ENCODE data around the gene HOXA7. TPM values are rescaled to one million over a fixed set of nuclear protein-coding genes. Genes with fewer than 3 reads are reported as not detected.

HOXA7 gene
- total and polyA plus RNA-seq, 2 experiments from 2014 or later: 0.83 TPM; not detected in 1

GRCh38 chr7:27123477-27124053 lies 32.9 kb downstream of the HOXA7 start:
- Histone ChIP-seq H3K4me3 (peak overlapping the region; percentile 33), H3K4me2 (peak overlapping the region; percentile 66), H3K9me2 (replicated peaks; ENCODE audit: insufficient read depth) (no peaks in the 10 kb centered on the region), H4K20me1 (ENCODE audit: insufficient read depth, poor library complexity, severe bottlenecking) (no peaks in the 10 kb centered on the region), H3K36me3 (replicated peaks; ENCODE audit: insufficient read depth, low read depth) (no peaks in the 10 kb centered on the region), H3K4me1 (ENCODE audit: insufficient read depth) (peaks cover 11% of the 10 kb centered on the region), H3K9me3 (ENCODE audit: low read depth) (no peaks in the 10 kb centered on the region), H3K79me2 (peaks cover 11% of the 10 kb centered on the region), H2AFZ (no peak overlapping the region), H3K27ac (peak overlapping the region; percentile 89), H3K27me3 (peaks cover 73% of the 10 kb centered on the region)
- no peak for DNase-seq (ENCODE audit: low spot score)
- no peak for TF ChIP-seq EZH2 (IDR thresholded peaks at IDR 0.05; ENCODE audit: borderline replicate concordance)
- no peak for TF ChIP-seq EZH2phosphoT487 (IDR thresholded peaks at IDR 0.05; ENCODE audit: low read depth, severe bottlenecking, unreplicated experiment)
- no peak for TF ChIP-seq CTCF (IDR thresholded peaks at IDR 0.05; ENCODE audit: poor library complexity)
- 46% methylated on average over 19 of the region's 26 CpGs for WGBS (ENCODE audit: low lambda C conversion rate, missing lambda C conversion rate)

DNA sequence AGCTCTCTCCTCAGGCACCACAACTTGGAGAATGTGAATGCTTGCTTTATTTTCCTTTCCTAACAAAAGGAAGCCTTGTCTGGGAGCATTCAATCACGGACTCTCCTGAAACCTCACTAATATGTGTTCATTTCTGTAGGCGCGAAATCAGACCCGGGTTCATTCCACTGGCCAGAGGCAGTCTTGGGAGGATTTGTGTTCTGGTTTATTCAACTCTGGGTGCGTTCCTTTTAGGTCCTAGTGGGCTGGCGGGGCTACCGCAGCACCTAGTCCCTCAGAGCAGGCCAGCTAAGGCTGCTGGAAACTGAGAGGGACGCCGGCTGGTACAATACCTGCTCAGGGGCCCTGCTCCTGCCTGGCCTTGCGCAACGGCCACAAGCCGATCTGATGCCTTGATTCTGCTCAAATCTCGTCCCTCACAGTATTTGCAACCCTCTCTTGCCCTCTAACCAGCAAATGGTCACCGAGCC lies 33.4 kb downstream of the HOXA7 start:
- no peak for DNase-seq (ENCODE audit: low spot score)
- Histone ChIP-seq H3K27ac (peak overlapping the region; percentile 89), H3K4me1 (ENCODE audit: insufficient read depth) (peaks cover 11% of the 10 kb centered on the region), H4K20me1 (ENCODE audit: insufficient read depth, poor library complexity, severe bottlenecking) (no peaks in the 10 kb centered on the region), H3K36me3 (replicated peaks; ENCODE audit: insufficient read depth, low read depth) (no peaks in the 10 kb centered on the region), H3K9me3 (ENCODE audit: low read depth) (no peaks in the 10 kb centered on the region), H3K79me2 (peaks cover 11% of the 10 kb centered on the region), H3K4me3 (peak overlapping the region; percentile 33), H3K9me2 (replicated peaks; ENCODE audit: insufficient read depth) (no peaks in the 10 kb centered on the region), H3K4me2 (peak overlapping the region; percentile 66), H2AFZ (no peak overlapping the region), H3K27me3 (peaks cover 73% of the 10 kb centered on the region)
- TF ChIP-seq CTCF (IDR thresholded peaks at IDR 0.05; ENCODE audit: poor library complexity) (no peak), EZH2phosphoT487 (IDR thresholded peaks at IDR 0.05; ENCODE audit: low read depth, severe bottlenecking, unreplicated experiment) (no peak), EZH2 (IDR thresholded peaks at IDR 0.05; ENCODE audit: borderline replicate concordance) (no peak)
- WGBS (ENCODE audit: low lambda C conversion rate, missing lambda C conversion rate): 28% methylated on average over 14 of the region's 14 CpGs

- H3K27ac ChIP-seq: peak overlapping the region; percentile 89
- 23% methylated on average over 42 of the region's 42 CpGs for WGBS (ENCODE audit: low lambda C conversion rate, missing lambda C conversion rate)
- TF ChIP-seq EZH2phosphoT487 (IDR thresholded peaks at IDR 0.05; ENCODE audit: low read depth, severe bottlenecking, unreplicated experiment): no peak
- TF ChIP-seq EZH2 (IDR thresholded peaks at IDR 0.05; ENCODE audit: borderline replicate concordance): peak; percentile 39
- no peaks in the 10 kb centered on the region for H3K9me2 ChIP-seq (replicated peaks; ENCODE audit: insufficient read depth)
- H3K4me2 ChIP-seq: peak overlapping the region; percentile 66
- no peaks in the 10 kb centered on the region for H4K20me1 ChIP-seq (ENCODE audit: insufficient read depth, poor library complexity, severe bottlenecking)
- H2AFZ ChIP-seq: no peak overlapping the region
- H3K27me3 ChIP-seq: peaks cover 67% of the 10 kb centered on the region
- no peaks in the 10 kb centered on the region for H3K36me3 ChIP-seq (replicated peaks; ENCODE audit: insufficient read depth, low read depth)
- peak; percentile 58 for DNase-seq (ENCODE audit: low spot score)
- peaks cover 11% of the 10 kb centered on the region for H3K4me1 ChIP-seq (ENCODE audit: insufficient read depth)
- H3K79me2 ChIP-seq: peaks cover 16% of the 10 kb centered on the region
- H3K9me3 ChIP-seq (ENCODE audit: low read depth): no peaks in the 10 kb centered on the region
- H3K4me3 ChIP-seq: peak overlapping the region; percentile 33
Measured at GRCh38 chr7:27122077-27122910, 34.2 kb downstream of the HOXA7 start.

DNA sequence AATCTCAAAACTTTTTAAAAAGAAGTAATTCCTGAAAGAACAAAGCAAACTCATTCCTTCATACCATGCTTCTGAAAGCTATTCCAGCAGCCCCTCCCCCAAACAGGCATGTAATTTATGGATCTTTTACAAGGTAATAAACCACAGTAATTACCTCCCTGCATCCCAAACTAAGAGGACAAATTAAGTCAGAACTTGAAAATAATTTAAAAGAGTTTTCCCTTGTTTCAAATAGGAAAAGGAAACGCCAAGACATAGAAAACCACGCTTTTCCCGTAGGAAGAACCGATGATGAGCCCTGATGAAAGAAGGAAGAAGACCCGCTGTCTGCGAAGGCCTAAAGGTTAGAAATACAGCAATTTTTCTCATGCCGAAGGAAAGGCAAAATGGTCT lies 34.8 kb downstream of the HOXA7 start:
- no peaks in the 10 kb centered on the region for H4K20me1 ChIP-seq (ENCODE audit: insufficient read depth, poor library complexity, severe bottlenecking)
- peak overlapping the region; percentile 89 for H3K27ac ChIP-seq
- no peak for TF ChIP-seq CTCF (IDR thresholded peaks at IDR 0.05; ENCODE audit: poor library complexity)
- no peak for TF ChIP-seq EZH2phosphoT487 (IDR thresholded peaks at IDR 0.05; ENCODE audit: low read depth, severe bottlenecking, unreplicated experiment)
- TF ChIP-seq EZH2 (IDR thresholded peaks at IDR 0.05; ENCODE audit: borderline replicate concordance): no peak
- peaks cover 21% of the 10 kb centered on the region for H3K79me2 ChIP-seq
- H3K4me1 ChIP-seq (ENCODE audit: insufficient read depth): peaks cover 11% of the 10 kb centered on the region
- H3K36me3 ChIP-seq (replicated peaks; ENCODE audit: insufficient read depth, low read depth): no peaks in the 10 kb centered on the region
- no peaks in the 10 kb centered on the region for H3K9me2 ChIP-seq (replicated peaks; ENCODE audit: insufficient read depth)
- no peak overlapping the region for H3K4me3 ChIP-seq
- no peak overlapping the region for H2AFZ ChIP-seq
- H3K4me2 ChIP-seq: peak overlapping the region; percentile 66
- peaks cover 67% of the 10 kb centered on the region for H3K27me3 ChIP-seq
- H3K9me3 ChIP-seq (ENCODE audit: low read depth): no peaks in the 10 kb centered on the region
- WGBS (ENCODE audit: low lambda C conversion rate, missing lambda C conversion rate): 43% methylated on average over 7 of the region's 7 CpGs
- no peak for DNase-seq (ENCODE audit: low spot score)
